GM21723 (cell line): ENCODE data around the gene BNC2.

Experiments used
- ATAC-seq: cut with Tn5 transposase; IDR thresholded peaks from one replicate; pipeline ENCODE4 v1.9.1; 2021; ENCODE audit warnings: mild to moderate bottlenecking, moderate library complexity; ENCODE audit not compliant: unreplicated experiment

Gene BNC2

GRCh38 chr9:16642421-16643109, 227.9 kb downstream of the BNC2 start:
- no peak for ATAC-seq

GRCh38 chr9:16640649-16641048, 229.8 kb downstream of the BNC2 start:
- ATAC-seq: no peak

GRCh38 chr9:16639644-16640043, 230.8 kb downstream of the BNC2 start:
- ATAC-seq: no peak

- no peak for ATAC-seq
Measured at GRCh38 chr9:16637911-16638310, 232.6 kb downstream of the BNC2 start.

GRCh38 chr9:16637218-16637617, 233.3 kb downstream of the BNC2 start:
- no peak for ATAC-seq

GRCh38 chr9:16633794-16634193, 236.7 kb downstream of the BNC2 start:
- ATAC-seq: no peak

- no peak for ATAC-seq
Measured at GRCh38 chr9:16628413-16628812, 242.1 kb downstream of the BNC2 start.

- no peak for ATAC-seq
Measured at GRCh38 chr9:16627967-16628366, 242.5 kb downstream of the BNC2 start.

- no peak for ATAC-seq
Measured at GRCh38 chr9:16627521-16627920, 242.9 kb downstream of the BNC2 start.

- ATAC-seq: no peak
Measured at GRCh38 chr9:16626577-16627130, 243.8 kb downstream of the BNC2 start.

GRCh38 chr9:16625811-16626210, 244.7 kb downstream of the BNC2 start:
- ATAC-seq: no peak

GRCh38 chr9:16625161-16625631, 245.3 kb downstream of the BNC2 start:
- ATAC-seq: no peak

GRCh38 chr9:16624744-16625117, 245.7 kb downstream of the BNC2 start:
- no peak for ATAC-seq

- no peak for ATAC-seq
Measured at GRCh38 chr9:16623989-16624743, 246.3 kb downstream of the BNC2 start.

GRCh38 chr9:16622541-16622940, 247.9 kb downstream of the BNC2 start:
- no peak for ATAC-seq

GRCh38 chr9:16619914-16620520, 250.5 kb downstream of the BNC2 start:
- no peak for ATAC-seq

- no peak for ATAC-seq
Measured at GRCh38 chr9:16619402-16619801, 251.1 kb downstream of the BNC2 start.

- no peak for ATAC-seq
Measured at GRCh38 chr9:16618524-16618923, 251.9 kb downstream of the BNC2 start.

- ATAC-seq: no peak
Measured at GRCh38 chr9:16616686-16617085, 253.8 kb downstream of the BNC2 start.

- ATAC-seq: no peak
Measured at GRCh38 chr9:16615451-16615850, 255.0 kb downstream of the BNC2 start.

- no peak for ATAC-seq
Measured at GRCh38 chr9:16613605-16614004, 256.9 kb downstream of the BNC2 start.

GRCh38 chr9:16613051-16613450, 257.4 kb downstream of the BNC2 start:
- no peak for ATAC-seq
